GM23338 (cell line): Measurements from ENCODE around the gene SMIM22. TPM values are rescaled to one million over a fixed set of nuclear protein-coding genes. Genes with fewer than 3 reads are reported as not detected.

Experiments
- ATAC-seq: fragments of 200-7000 bp; cut with Tn5 transposase; 3 replicates; pipeline ENCODE4 v1.9.1; 2020
- DNase-seq: peaks from one replicate; pipeline ENCODE4 v3.0.0-alpha.2; 2015; ENCODE audit warnings: low spot score
- H2AFZ ChIP-seq: fragments of 200-600 bp; sonication (generic); 2 replicates; pipeline ENCODE4 v1.8.0; 2016; ENCODE audit warnings: antibody characterized with exemption, mild to moderate bottlenecking, moderate library complexity
- H3F3A ChIP-seq: fragments of 200-600 bp; sonication (generic); replicated peaks from 2 replicates; pipeline ENCODE4 v1.8.0; 2017; ENCODE audit warnings: antibody characterized with exemption, mixed run types, low read depth
- H3K27ac ChIP-seq: fragments of 200-600 bp; sonication (generic); 2 replicates; pipeline ENCODE4 v1.6.1; 2016; ENCODE audit warnings: low read depth
- H3K27me3 ChIP-seq: fragments of 200-600 bp; sonication (generic); 2 replicates; pipeline ENCODE4 v1.8.0; 2016; ENCODE audit warnings: mild to moderate bottlenecking, mixed run types, moderate library complexity; ENCODE audit not compliant: insufficient read depth
- H3K36me3 ChIP-seq: fragments of 200-600 bp; sonication (generic); 2 replicates; pipeline ENCODE4 v1.8.0; 2016; ENCODE audit warnings: mild to moderate bottlenecking; ENCODE audit not compliant: insufficient read depth
- H3K4me1 ChIP-seq: fragments of 200-600 bp; sonication (generic); 2 replicates; pipeline ENCODE4 v1.8.0; 2016; ENCODE audit warnings: mild to moderate bottlenecking, moderate library complexity; ENCODE audit not compliant: insufficient read depth
- H3K4me2 ChIP-seq: fragments of 200-600 bp; sonication (generic); 2 replicates; pipeline ENCODE4 v1.7.1; 2017; ENCODE audit warnings: mixed run types
- H3K4me3 ChIP-seq: fragments of 200-600 bp; sonication (generic); 2 replicates; pipeline ENCODE4 v1.6.1; 2016; ENCODE audit warnings: mixed run types
- H3K79me2 ChIP-seq: fragments of 200-600 bp; sonication (generic); replicated peaks from 2 replicates; pipeline ENCODE4 v1.8.0; 2017; ENCODE audit warnings: mild to moderate bottlenecking; ENCODE audit not compliant: insufficient read depth
- H3K9me2 ChIP-seq: fragments of 200-600 bp; sonication (generic); 2 replicates; pipeline ENCODE4 v1.8.0; 2017; ENCODE audit not compliant: insufficient read depth
- H4K20me1 ChIP-seq: fragments of 200-600 bp; sonication (generic); replicated peaks from 2 replicates; pipeline ENCODE4 v1.8.0; 2017; ENCODE audit warnings: mild to moderate bottlenecking; ENCODE audit not compliant: insufficient read depth
- H3K27ac Mint-ChIP-seq: 2 replicates; pipeline ENCODE4 v1.8.0; 2020; ENCODE audit warnings: inconsistent platforms, mild to moderate bottlenecking, moderate library complexity, mixed read lengths
- H3K27me3 Mint-ChIP-seq: 3 replicates; pipeline ENCODE4 v1.8.0; 2022; ENCODE audit warnings: low read depth, mild to moderate bottlenecking, moderate library complexity, mixed read lengths, inconsistent platforms; ENCODE audit not compliant: insufficient read depth, poor library complexity
- H3K36me3 Mint-ChIP-seq: 3 replicates; pipeline ENCODE4 v1.8.0; 2021; ENCODE audit warnings: low read depth, mild to moderate bottlenecking, inconsistent platforms, moderate library complexity, mixed read lengths
- H3K4me1 Mint-ChIP-seq: 3 replicates; pipeline ENCODE4 v1.8.0; 2020; ENCODE audit warnings: mild to moderate bottlenecking, inconsistent platforms, mixed read lengths
- H3K4me3 Mint-ChIP-seq: 3 replicates; pipeline ENCODE4 v1.8.0; 2021; ENCODE audit warnings: moderate library complexity, mild to moderate bottlenecking, inconsistent platforms, mixed read lengths
- H3K9me3 Mint-ChIP-seq: 3 replicates; pipeline ENCODE4 v1.8.0; 2020; ENCODE audit warnings: moderate library complexity, mild to moderate bottlenecking, inconsistent platforms, mixed read lengths
- CREB1 ChIP-seq: fragments of 250-450 bp; sonication (Bioruptor Pico); IDR thresholded peaks from 2 replicates; pipeline ENCODE4 v1.5.0; 2020; ENCODE audit warnings: low read depth, mild to moderate bottlenecking, moderate library complexity
- CTCF ChIP-seq, 2 experiments: fragments of 200-600 bp in 1 of 2; sonication (generic) in 1 of 2; conservative IDR thresholded peaks; 2 replicates each; pipeline versions ENCODE4 v1.5.1 to v1.6.1; 2016 to 2017; ENCODE audit warnings: antibody characterized with exemption in 2 of 2, low read depth in 2 of 2, mild to moderate bottlenecking in 2 of 2, moderate library complexity in 1 of 2
- ETS1 ChIP-seq: IDR thresholded peaks from 2 replicates; pipeline ENCODE4 v1.6.1; 2016; ENCODE audit warnings: antibody characterized with exemption
- EZH2 ChIP-seq: fragments of 200-600 bp; sonication (generic); IDR thresholded peaks from one replicate; pipeline ENCODE4 v1.8.0; 2017; ENCODE audit warnings: antibody characterized with exemption, mild to moderate bottlenecking, low read depth; ENCODE audit not compliant: unreplicated experiment
- EZH2phosphoT487 ChIP-seq: fragments of 200-600 bp; sonication (generic); IDR thresholded peaks from one replicate; pipeline ENCODE4 v1.8.1; 2018; ENCODE audit warnings: antibody characterized with exemption; ENCODE audit not compliant: unreplicated experiment
- JUNB ChIP-seq: IDR thresholded peaks from one replicate; pipeline ENCODE4 v1.6.1; 2016; ENCODE audit warnings: antibody characterized with exemption; ENCODE audit not compliant: unreplicated experiment
- NANOG ChIP-seq: IDR thresholded peaks from 2 replicates; pipeline ENCODE4 v1.6.1; 2016; ENCODE audit warnings: antibody characterized with exemption, borderline replicate concordance
- POLR2AphosphoS5 ChIP-seq: IDR thresholded peaks from 2 replicates; pipeline ENCODE4 v1.6.1; 2016; ENCODE audit warnings: antibody characterized with exemption, low read depth
- REST ChIP-seq: IDR thresholded peaks from one replicate; pipeline ENCODE4 v1.6.1; 2018; ENCODE audit warnings: antibody characterized with exemption; ENCODE audit not compliant: unreplicated experiment
- STAT1 ChIP-seq: IDR thresholded peaks from one replicate; pipeline ENCODE4 v1.6.1; 2016; ENCODE audit warnings: antibody characterized with exemption; ENCODE audit not compliant: unreplicated experiment
- ZNF114 ChIP-seq: fragments of 250-450 bp; sonication (Bioruptor Pico); IDR thresholded peaks from 2 replicates; pipeline ENCODE4 v1.5.0; 2020; ENCODE audit warnings: mild to moderate bottlenecking, moderate library complexity
- ZNF331 ChIP-seq: fragments of 250-450 bp; sonication (Bioruptor Pico); IDR thresholded peaks from 2 replicates; pipeline ENCODE4 v1.5.0; 2020; ENCODE audit warnings: low read depth, mild to moderate bottlenecking, moderate library complexity
- ZNF462 ChIP-seq: fragments of 250-450 bp; sonication (Bioruptor Pico); IDR thresholded peaks from 2 replicates; pipeline ENCODE4 v1.5.0; 2020; ENCODE audit warnings: mild to moderate bottlenecking, moderate library complexity
- polyA plus RNA-seq: library from polyadenylated mRNA; unstranded; fragments of >200 nt; fragmentation: Nextera tagmentation; extraction: Ambion mirVana; gene quantifications from 2 replicates; pipeline ENCODE4 v1.2.1, GENCODE V29; 2016
- total RNA-seq: library from RNA; depleted of rRNA; stranded (reverse); fragments of >200 nt; shearing (Covaris generic); gene quantifications from 2 replicates; pipeline ENCODE4 v1.2.3, GENCODE V29; 2014

Gene SMIM22
- total and polyA plus RNA-seq, 2 experiments from 2014 or later, result 1.4 TPM; not detected in 1

- no peak overlapping the region for H3K4me3 ChIP-seq
- no peaks in the 10 kb centered on the region for H3K9me3 Mint-ChIP-seq
- no peaks in the 10 kb centered on the region for H3K9me2 ChIP-seq
- no peaks in the 10 kb centered on the region for H3K27me3 ChIP-seq
- H2AFZ ChIP-seq, result no peak overlapping the region
- H3K36me3 ChIP-seq, result no peaks in the 10 kb centered on the region
- no peak overlapping the region for H3K27ac ChIP-seq
- peaks cover 20% of the 10 kb centered on the region for H3K4me1 Mint-ChIP-seq
- no peak overlapping the region for H3K27ac Mint-ChIP-seq
- no peak overlapping the region for H3K4me2 ChIP-seq
- ATAC-seq (no peak), DNase-seq (no peak)
- no peaks in the 10 kb centered on the region for H3K79me2 ChIP-seq
- 0 out of 3 replicates have a peak, but pooled peaks cover 3% of the 10 kb centered on the region for H3K36me3 Mint-ChIP-seq
- peaks cover 14% of the 10 kb centered on the region for H3K4me1 ChIP-seq
- H3K4me3 Mint-ChIP-seq, result no peak overlapping the region
- no peak for TF ChIP-seq JUNB
- TF ChIP-seq NANOG, result no peak
- no peak for TF ChIP-seq ZNF114
- TF ChIP-seq ZNF462 (CRISPR knock-in tag), result no peak
- no peak for TF ChIP-seq POLR2AphosphoS5
- no peak for TF ChIP-seq CTCF (conservative IDR thresholded peaks at IDR 0.05; ENCODE audit: low read depth in 2 of 2)
- TF ChIP-seq STAT1, result no peak
- no peak for TF ChIP-seq EZH2phosphoT487
- no peak for TF ChIP-seq CREB1 (CRISPR knock-in tag)
- TF ChIP-seq ETS1, result no peak
- no peak for TF ChIP-seq ZNF331 (CRISPR knock-in tag)
- no peak for TF ChIP-seq EZH2
- no peak for TF ChIP-seq REST
- peaks cover 15% of the 10 kb centered on the region for H3K27me3 Mint-ChIP-seq
- H4K20me1 ChIP-seq, result no peaks in the 10 kb centered on the region; the same call in 1 of the 2 replicates
- H3F3A ChIP-seq, result peaks cover 3% of the 10 kb centered on the region; the same call in 1 of the 2 replicates
Observed at GRCh38 chr16:4746215-4746614, 49.0 kb upstream of the SMIM22 start.
